HG03378 (cell line): ENCODE data around the gene ATP9B.

Experiments used
- ATAC-seq: cut with Tn5 transposase; IDR thresholded peaks from one replicate; pipeline ENCODE4 v1.9.1; 2021; ENCODE audit warnings: mild to moderate bottlenecking, moderate library complexity; ENCODE audit not compliant: unreplicated experiment

The ATP9B gene

GRCh38 chr18:79405019-79405780 lies 336.0 kb downstream of the ATP9B start:
- ATAC-seq: no peak

DNA sequence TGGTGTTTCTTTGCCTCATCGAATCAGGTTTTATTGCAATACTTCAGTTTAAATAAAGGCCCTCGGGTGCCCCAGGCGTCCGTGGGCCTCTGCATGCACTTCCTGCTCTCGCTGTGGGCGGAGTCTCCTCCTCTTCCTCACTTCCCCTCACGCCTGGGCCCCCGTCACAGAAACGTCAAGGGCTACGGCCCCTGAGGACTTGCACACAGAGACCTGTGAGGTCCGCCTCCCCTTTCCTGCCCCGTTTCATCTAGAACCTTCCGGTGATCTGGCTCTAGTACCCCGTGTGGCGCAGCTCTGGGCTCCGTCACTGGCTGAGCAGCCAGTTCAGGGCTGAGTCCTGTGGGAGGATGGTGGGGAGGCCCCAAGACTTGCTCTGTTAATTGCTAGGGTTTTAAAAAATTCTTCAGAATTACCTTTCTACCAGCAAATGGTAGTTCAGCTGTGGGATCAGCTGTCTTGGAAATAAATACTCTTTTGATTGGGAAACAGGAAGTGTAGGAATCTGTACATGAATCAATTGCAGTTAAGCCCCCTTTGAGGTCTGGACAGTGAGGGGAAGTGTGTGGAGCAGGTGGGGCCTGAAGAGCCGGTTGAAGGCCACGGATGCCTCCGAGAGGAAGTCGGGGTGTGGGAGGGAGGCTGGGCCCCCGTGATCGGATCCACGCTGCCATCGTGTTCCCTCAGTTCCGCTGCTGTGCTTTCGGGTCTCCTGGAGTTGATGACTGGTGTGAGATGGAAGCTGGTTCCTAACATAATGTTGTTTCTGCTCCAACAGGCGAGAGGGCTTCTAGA lies 336.8 kb downstream of the ATP9B start:
- peak; percentile 63 for ATAC-seq

DNA sequence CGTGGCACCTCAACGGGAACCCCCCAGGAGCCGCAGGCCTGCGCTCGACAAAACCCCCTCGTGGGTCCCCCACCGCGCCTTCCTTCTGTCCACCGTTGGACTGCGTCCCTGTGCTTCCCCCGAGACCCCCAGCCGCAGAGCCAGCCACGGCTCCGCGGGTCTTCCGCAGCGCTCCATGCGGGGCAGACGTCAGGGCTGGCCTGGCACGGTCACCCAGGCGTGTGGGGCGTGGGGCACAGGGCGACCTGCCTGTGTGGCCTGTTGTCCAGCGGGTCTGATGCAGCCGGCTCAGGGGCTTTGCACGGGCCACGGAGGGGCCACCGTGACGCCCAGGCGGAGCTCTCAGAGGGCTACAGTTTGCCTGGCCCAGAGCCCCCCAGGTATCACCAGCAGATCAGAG lies 337.5 kb downstream of the ATP9B start:
- no peak for ATAC-seq

DNA sequence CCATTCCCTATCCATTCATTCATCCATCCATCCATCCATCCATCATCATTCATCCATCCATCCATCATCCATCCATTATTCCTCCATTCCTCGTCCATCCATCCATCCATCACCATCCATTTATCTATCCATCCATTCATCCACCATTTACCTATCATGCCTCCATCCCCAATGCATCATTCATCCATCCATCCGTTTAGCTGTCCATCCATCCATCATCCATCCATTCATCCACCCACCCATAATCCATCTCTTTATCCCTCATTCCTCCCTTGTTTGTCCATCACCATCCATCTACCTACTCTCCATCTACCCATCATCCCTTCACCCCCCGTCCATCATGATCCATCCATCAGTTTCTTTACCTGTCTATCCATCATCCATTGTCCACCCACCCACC lies 340.1 kb downstream of the ATP9B start:
- ATAC-seq: no peak

DNA sequence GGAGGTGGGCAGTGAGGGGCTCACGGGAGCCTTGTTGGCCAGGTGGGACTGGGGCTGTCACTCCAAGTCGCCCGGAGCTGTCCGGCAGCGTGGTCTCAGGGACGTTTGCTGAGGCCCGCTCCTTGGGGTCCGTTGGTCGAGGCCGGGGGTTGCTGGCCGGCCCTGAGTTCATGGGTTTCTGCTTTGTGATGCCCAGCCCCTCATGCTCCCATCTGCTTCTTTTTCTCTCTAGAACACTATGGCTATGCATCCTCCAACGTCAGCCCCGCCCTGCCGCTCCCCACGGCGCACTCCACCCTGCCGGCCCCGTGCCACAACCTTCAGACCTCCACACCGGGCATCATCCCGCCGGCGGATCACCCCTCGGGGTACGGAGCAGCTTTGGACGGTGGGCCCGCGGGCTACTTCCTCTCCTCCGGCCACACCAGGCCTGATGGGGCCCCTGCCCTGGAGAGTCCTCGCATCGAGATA lies 341.0 kb downstream of the ATP9B start:
- ATAC-seq: no peak

DNA sequence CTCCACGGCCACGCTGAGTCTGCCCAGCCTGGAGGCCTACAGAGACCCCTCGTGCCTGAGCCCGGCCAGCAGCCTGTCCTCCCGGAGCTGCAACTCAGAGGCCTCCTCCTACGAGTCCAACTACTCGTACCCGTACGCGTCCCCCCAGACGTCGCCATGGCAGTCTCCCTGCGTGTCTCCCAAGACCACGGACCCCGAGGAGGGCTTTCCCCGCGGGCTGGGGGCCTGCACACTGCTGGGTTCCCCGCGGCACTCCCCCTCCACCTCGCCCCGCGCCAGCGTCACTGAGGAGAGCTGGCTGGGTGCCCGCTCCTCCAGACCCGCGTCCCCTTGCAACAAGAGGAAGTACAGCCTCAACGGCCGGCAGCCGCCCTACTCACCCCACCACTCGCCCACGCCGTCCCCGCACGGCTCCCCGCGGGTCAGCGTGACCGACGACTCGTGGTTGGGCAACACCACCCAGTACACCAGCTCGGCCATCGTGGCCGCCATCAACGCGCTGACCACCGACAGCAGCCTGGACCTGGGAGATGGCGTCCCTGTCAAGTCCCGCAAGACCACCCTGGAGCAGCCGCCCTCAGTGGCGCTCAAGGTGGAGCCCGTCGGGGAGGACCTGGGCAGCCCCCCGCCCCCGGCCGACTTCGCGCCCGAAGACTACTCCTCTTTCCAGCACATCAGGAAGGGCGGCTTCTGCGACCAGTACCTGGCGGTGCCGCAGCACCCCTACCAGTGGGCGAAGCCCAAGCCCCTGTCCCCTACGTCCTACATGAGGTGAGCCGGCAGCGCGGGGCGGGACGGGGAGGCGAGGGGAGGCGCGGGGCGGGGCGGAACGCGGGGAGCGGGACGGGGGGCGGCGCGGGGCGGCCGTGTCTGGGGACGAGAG lies 341.8 kb downstream of the ATP9B start:
- no peak for ATAC-seq

- no peak for ATAC-seq
Measured at GRCh38 chr18:79411614-79412526, 342.7 kb downstream of the ATP9B start.

- ATAC-seq: no peak
Measured at GRCh38 chr18:79413025-79413424, 343.8 kb downstream of the ATP9B start.

DNA sequence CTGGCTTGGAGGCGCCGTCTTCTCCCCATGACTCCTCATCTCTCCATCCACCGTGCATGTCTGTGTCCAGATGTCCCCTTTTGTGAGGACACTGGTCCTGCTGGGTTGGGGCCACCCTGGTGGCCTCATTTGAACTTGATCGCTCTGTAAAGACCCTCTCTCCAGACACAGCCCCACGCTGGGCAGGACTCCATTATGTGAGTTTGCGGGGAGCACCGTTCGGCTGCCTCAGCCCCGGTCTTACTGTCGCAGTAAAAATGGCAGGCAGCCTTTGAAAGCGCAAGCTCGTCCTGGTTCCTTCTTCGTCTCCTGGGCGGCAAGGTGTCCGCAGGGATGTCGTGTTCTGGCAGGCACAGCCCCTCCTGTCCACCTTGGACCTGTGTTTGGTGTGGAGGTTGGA lies 344.2 kb downstream of the ATP9B start:
- ATAC-seq: no peak

DNA sequence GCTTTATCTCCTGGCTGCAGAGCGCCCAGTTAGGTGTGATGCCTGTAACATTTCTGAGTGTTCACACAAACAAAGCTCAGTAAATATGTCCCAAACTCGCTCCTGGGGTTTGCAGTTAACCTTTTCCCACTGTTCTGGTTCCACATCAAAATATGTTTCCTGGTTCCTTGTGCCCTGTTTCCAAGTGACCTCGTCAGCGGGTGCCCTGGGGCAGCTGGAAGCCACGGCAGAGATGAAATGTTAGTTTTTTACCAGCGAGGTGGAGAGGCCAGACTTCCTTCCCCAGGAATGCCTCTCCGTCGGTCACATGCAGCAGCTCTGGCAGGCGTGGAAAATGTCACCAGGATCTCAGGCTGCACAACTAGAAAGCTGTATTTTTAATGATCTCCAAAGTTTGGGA lies 344.7 kb downstream of the ATP9B start:
- ATAC-seq: no peak

DNA sequence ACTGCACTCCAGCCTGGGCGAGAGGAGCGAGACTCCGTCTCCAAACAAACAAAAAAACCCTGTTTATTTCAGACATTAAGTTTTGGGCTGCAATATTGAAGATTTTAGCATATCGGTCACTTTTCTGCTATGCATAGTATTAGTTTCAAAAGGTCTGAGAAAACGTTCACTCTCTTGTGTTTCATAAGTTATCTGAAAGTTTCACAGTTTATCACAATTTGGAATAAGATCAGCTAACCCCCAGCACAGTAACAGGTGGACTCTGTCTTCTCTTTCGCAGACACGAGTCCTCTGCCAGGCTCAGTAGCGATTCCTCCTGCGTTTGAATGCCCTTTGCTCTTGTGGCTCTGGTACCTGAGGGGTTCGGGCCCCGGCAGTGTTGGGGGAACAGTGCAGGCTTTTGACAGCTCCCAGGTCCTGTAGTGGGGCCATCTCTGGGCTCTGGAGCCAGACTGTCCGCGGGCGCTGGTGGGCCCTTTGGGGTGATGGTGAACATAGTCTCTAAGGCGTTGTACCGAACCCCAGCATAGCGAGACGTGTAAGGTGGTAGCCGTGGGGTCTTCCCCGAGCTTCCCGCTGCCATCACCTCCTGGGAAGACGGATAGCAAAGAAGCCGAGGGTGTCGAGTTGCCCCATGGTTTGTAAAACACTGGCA lies 347.0 kb downstream of the ATP9B start:
- ATAC-seq: no peak

DNA sequence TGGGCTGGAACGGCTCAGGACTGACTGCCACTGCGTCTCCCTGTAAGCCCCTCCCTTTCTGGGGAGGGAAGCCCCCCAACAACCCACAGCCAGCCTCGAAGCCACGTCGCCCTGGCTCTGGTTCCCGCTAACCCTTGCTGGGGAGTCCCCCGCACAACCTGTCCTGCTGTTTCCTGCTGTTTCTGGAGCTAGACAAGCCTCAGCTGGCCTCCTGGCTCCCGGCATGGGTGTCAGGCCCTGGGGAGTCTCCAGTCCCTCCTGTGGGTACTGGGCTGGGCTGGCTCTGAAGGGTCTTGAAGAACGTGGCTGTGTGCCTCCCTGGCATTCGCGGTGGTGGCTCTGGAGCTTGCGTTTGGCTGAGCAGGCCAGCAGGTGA lies 347.5 kb downstream of the ATP9B start:
- no peak for ATAC-seq

- ATAC-seq: no peak
Measured at GRCh38 chr18:79418236-79418635, 349.0 kb downstream of the ATP9B start.

DNA sequence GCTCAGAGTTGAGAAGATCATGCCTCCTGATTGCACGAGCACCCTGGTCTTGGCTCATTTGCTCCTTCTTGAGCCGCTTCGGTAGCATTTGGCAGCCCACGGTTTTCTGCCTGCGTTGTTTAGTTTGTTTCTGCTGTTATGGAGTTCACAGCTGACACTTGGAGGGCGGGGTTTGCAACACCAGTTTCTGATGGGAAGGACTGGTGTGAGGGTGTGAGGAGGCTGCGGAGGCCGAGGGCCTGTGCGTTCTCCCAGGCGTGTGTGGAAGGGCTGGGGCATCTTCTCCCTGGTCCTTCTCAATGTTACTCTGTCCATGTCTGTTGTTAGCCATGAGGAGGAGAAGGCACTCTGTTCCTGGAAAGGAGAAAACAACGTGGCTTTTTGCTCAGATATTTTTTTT lies 349.4 kb downstream of the ATP9B start:
- no peak for ATAC-seq

DNA sequence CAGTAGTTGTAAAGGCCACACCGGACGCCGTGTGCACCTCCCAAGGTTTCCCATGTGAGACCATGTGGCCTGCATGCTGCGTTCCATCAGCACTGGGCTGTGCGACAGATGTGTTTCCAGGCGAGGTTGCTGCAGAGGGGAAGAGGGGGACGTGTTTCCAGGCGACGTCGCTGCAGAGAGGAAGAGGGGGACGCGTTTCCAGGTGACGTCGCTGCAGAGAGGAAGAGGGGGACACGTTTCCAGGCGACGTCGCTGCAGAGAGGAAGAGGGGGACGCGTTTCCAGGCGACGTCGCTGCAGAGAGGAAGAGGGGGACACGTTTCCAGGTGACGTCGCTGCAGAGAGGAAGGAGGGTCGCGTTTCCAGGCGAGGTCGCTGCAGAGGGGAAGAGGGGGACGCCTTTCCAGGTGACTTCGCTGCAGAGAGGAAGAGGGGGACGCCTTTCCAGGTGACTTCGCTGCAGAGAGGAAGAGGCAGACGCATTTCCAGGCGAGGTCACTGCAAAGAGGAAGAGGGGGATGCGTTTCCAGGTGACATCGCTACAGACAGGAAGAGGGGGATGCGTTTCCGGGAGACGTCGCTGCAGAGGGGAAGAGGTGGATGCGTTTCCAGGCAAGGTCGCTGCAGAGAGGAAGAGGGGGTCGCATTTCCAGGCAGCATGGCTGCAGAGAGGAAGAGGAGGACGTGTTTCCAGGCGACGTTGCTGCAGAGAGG lies 351.0 kb downstream of the ATP9B start:
- no peak for ATAC-seq

DNA sequence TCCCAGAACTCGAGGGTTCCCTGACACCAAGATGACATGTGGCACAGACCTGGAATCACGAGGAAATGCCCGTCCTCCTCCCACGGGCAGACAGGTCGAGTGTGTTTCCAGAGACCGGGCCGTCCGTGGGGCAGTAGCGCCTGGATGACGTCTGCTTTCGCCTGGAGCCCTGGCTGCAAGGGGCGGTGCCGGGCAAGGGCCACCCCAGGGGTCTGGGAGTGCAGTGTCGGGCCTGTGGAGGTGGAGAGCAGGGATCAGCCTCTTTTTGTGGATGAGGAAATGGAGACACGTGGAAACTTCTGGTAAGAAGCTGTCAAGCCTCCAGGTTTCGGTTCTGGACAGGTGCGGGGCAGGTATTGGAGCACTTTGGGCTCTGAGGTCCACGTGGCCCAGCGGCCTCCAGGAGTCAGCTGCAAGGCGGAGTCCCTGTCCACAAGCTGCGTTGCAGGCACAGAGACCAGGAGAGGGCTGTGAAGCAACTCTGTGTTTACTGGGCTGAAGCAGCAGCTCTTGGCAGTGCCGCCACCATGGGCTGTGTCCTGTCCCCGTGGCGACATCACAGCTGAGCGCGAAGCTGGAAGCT lies 352.2 kb downstream of the ATP9B start:
- no peak for ATAC-seq

DNA sequence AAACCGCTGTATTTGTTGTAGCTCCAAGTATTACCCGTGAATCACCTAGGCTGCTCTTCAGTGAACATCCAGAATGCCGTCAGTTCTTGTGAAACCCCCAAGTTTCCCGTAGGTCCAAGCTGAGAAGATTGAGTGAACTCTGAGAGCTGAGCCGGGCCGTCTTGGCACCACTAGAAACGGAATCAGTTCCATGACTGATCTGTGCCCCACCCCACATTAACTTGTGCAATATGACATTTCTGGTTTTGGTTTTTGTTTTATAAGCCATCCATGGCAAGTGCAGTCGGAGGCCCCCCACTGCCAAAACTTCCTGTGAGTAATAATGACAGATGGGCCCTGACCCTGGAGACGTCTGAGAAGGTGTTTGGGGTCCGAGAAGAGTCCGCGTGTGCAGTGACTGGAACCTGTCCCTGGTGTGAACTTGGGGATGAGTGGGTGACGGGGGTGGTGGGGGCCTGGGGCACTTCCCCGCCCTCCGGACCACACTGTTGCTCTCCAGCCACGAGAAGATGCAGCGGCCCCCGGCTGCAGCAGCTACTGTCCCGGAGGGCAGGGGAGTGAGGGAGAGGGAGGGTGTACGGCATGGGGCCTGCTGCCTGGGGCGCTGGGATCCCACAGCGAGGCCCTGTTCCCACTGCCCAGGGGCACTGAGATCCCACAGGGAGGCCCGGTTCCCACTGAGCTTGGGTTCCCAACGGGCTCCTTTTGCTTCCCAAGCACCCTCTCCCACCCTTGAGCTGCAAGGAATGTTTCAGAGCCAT lies 353.0 kb downstream of the ATP9B start:
- ATAC-seq: peak; percentile 95

DNA sequence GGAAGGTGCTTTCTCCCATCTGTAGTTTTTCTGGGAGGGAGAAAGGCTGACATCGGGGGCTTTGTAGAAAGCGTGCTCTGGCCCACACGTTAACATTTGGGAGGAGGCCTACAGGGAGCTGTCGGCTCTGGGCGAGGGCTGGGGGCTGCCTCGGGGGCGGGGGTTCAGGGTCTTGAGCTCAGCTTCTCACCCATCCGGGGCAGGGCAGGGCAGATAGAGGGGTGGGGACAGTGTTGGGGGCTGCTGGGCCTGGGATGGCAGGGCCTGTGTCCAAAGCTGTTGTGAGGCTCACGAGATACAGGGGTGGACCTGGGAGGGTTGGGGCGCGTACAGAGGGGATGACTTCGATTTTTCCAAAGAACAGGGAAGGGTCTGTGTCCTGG lies 353.6 kb downstream of the ATP9B start:
- ATAC-seq: no peak
